Transverse colon (tissue), 4 donors: ENCODE data around the gene ATXN2L. TPM values are rescaled to one million over a fixed set of nuclear protein-coding genes. Genes with fewer than 3 reads are reported as not detected.

Source experiments
- DNase-seq: peaks from one replicate; pipeline ENCODE4 v3.0.0-alpha.2; 2019
- H3K27ac ChIP-seq, 4 donors: fragments of 200-600 bp; sonication (generic); 2 replicates each; pipeline ENCODE4 v1.5.1; 2016 to 2018; ENCODE audit warnings: inconsistent platforms in 4 of 4
- H3K27me3 ChIP-seq: fragments of 200-600 bp; sonication (generic); 2 replicates; pipeline ENCODE4 v1.5.1; 2017; ENCODE audit warnings: inconsistent platforms
- H3K36me3 ChIP-seq, 4 donors: fragments of 200-600 bp; sonication (generic); 2 replicates each; pipeline ENCODE4 v1.5.1; 2017 to 2019; ENCODE audit warnings: inconsistent platforms in 4 of 4
- H3K4me1 ChIP-seq, 4 donors: fragments of 200-600 bp; sonication (generic); 2 replicates each; pipeline ENCODE4 v1.5.1; 2017 to 2020; ENCODE audit warnings: inconsistent platforms in 4 of 4
- H3K4me3 ChIP-seq, 4 donors: fragments of 200-600 bp; sonication (generic); 1 replicate in 1 of 4; 2 replicates in 3 of 4; pipeline versions ENCODE4 v1.5.1 to v1.6.1; 2017 to 2019; ENCODE audit warnings: inconsistent platforms in 4 of 4
- H3K9me3 ChIP-seq, 2 donors: fragments of 200-600 bp; sonication (generic); 2 replicates each; pipeline ENCODE4 v1.5.1; 2017 to 2019; ENCODE audit warnings: inconsistent platforms in 2 of 2
- CTCF ChIP-seq, 5 experiments: fragments of 200-600 bp in 3 of 5; fragments of 450-650 bp in 2 of 5; sonication (generic) in 3 of 5; IDR thresholded peaks; 1 replicate in 2 of 5; 2 replicates in 3 of 5; pipeline ENCODE4 v1.5.1; 2016 to 2017; ENCODE audit warnings: antibody characterized with exemption in 5 of 5, inconsistent platforms in 3 of 5, mild to moderate bottlenecking in 2 of 5, moderate library complexity in 1 of 5
- EP300 ChIP-seq: sonication (generic); formaldehyde crosslinking; IDR thresholded peaks from one replicate; pipeline ENCODE4 v1.6.1; 2017; ENCODE audit warnings: antibody characterized with exemption, low read depth
- POLR2A ChIP-seq: fragments of 450-650 bp; IDR thresholded peaks from one replicate; pipeline ENCODE4 v1.6.1; 2016; ENCODE audit warnings: antibody characterized with exemption, mild to moderate bottlenecking, moderate library complexity
- POLR2AphosphoS5 ChIP-seq, 3 donors: sonication (generic); formaldehyde crosslinking; IDR thresholded peaks; one replicate each; pipeline ENCODE4 v1.6.1; 2016; ENCODE audit warnings: antibody characterized with exemption in 3 of 3
- WGBS, 2 donors: methylation state at CpG; one replicate each; pipeline ENCODE4 v1.1.5; 2018; ENCODE audit warnings: low coverage in 1 of 2; 5-methylcytosine and 5-hydroxymethylcytosine counted together
- in situ Hi-C, 4 donors: fragments of 200-750 bp; cut with MboI; loops; one replicate each; pipeline versions ENCODE4 v1.15.0 to v1.15.1; 2017; ENCODE audit warnings: low sequenced_read_pairs in 3 of 4, low pct_ligation_motif_present in 1 of 4, low pct_unique_long_range_greater_than_20kb in 1 of 4
- intact Hi-C: fragments of 100-400 bp; cut with DNase I; formaldehyde crosslinking; loops from one replicate; pipeline ENCODE4 v1.15.1; 2023; ENCODE audit warnings: low total_unique reads
- small RNA-seq, 4 donors: library from RNA; depleted of rRNA; stranded (forward); fragments of <200 nt; gene quantifications; one replicate each; pipeline ENCODE3, GENCODE V24; 2016
- total RNA-seq, 4 donors: library from RNA; depleted of rRNA; stranded (reverse); fragments of >200 nt; gene quantifications; one replicate each; pipeline ENCODE4 v1.1.0, GENCODE V29; 2016

Gene ATXN2L
- total RNA-seq, 4 donors from 2014 or later, result 90.2 to 165 (median 105) TPM

GRCh38 chr16:28883221-28883996 lies 60.6 kb downstream of the ATXN2L start:
- no peaks in the 10 kb centered on the region for H3K9me3 ChIP-seq
- H3K4me3 ChIP-seq, result no peak overlapping the region
- H3K4me1 ChIP-seq, result peaks cover 5 to 17% (median 13%) of the 10 kb centered on the region in 4 donors
- intact Hi-C loops, result no loop called here
- WGBS, 2 donors, result 70% methylated on average over 13 to 25 of the region's 25 CpGs
- no peak overlapping the region for H3K27ac ChIP-seq
- DNase-seq, result no peak
- no peaks in the 10 kb centered on the region for H3K36me3 ChIP-seq
- TF ChIP-seq POLR2AphosphoS5 (IDR thresholded peaks at IDR 0.05), result no peak
- TF ChIP-seq POLR2A, result no peak
- no peak for TF ChIP-seq EP300
- no peak for TF ChIP-seq CTCF (IDR thresholded peaks at IDR 0.05)
- in situ Hi-C loops, result no loop called here
- H3K27me3 ChIP-seq, result peaks cover 9% of the 10 kb centered on the region

GRCh38 chr16:28884045-28884444 lies 61.2 kb downstream of the ATXN2L start:
- Histone ChIP-seq H3K4me1 (peaks cover 4 to 15% (median 11%) of the 10 kb centered on the region in 4 donors), H3K9me3 (no peaks in the 10 kb centered on the region), H3K27me3 (peaks cover 9% of the 10 kb centered on the region), H3K27ac (no peak overlapping the region), H3K36me3 (no peaks in the 10 kb centered on the region), H3K4me3 (no peak overlapping the region)
- intact Hi-C loops (no loop called here), in situ Hi-C loops (no loop called here)
- WGBS, 2 donors, result 95 to 100% methylated on average over 1 to 6 of the region's 6 CpGs
- DNase-seq, result no peak
- TF ChIP-seq EP300, result no peak
- TF ChIP-seq POLR2AphosphoS5 (IDR thresholded peaks at IDR 0.05), result no peak
- no peak for TF ChIP-seq POLR2A
- no peak for TF ChIP-seq CTCF (IDR thresholded peaks at IDR 0.05)

Small RNAs within 50 kb of the gene (small RNA-seq; reads per million reads assigned to genes)
- gene RF00416, result 0 reads per million in 4 donors

Other genes starting within 250 kb of the ATXN2L start
- 10 to 100 TPM in 3 of 4 donors, 1 to 10 TPM in 1; 5.0 to 51.1 (median 38.3) TPM for gene SULT1A2, start 225.9 kb upstream of the ATXN2L start, total RNA-seq
- 100 to 1,000 TPM; 137 to 455 (median 280) TPM for gene SULT1A1, start 213.0 kb upstream of the ATXN2L start, total RNA-seq
- under 1 TPM in 2 of 4 donors, not detected in 2; 0.27 to 0.32 TPM for gene NPIPB8, start 184.9 kb upstream of the ATXN2L start, total RNA-seq
- 100 to 1,000 TPM; 161 to 301 (median 198) TPM for gene EIF3C, start 111.5 kb upstream of the ATXN2L start, total RNA-seq
- gene NPIPB9, start 71.2 kb upstream of the ATXN2L start, total RNA-seq, result 10 to 100 TPM in 3 of 4 donors, not detected in 1; 13.2 to 23.9 (median 19.4) TPM
- gene TUFM, start 23.3 kb downstream of the ATXN2L start, total RNA-seq, result 100 to 1,000 TPM; 126 to 190 (median 143) TPM
- 100 to 1,000 TPM in 1 of 4 donors, 10 to 100 TPM in 3; 28.5 to 111 (median 60.4) TPM for gene SH2B1, start 40.8 kb downstream of the ATXN2L start, total RNA-seq
- gene ATP2A1, start 55.5 kb downstream of the ATXN2L start, total RNA-seq, result 1 to 10 TPM in 3 of 4 donors, not detected in 1; 1.1 to 3.2 (median 1.4) TPM
- gene RABEP2, start 102.2 kb downstream of the ATXN2L start, total RNA-seq, result 100 to 1,000 TPM in 2 of 4 donors, 10 to 100 TPM in 2; 57.1 to 182 (median 130) TPM
- 1 to 10 TPM in 2 of 4 donors, not detected in 2; 4.5 to 9.8 TPM for gene CD19, start 109.0 kb downstream of the ATXN2L start, total RNA-seq
- 10 to 100 TPM; 59.1 to 89.4 (median 70.2) TPM for gene NFATC2IP, start 127.9 kb downstream of the ATXN2L start, total RNA-seq
- 10 to 100 TPM; 22.7 to 75.2 (median 28.2) TPM for gene SPNS1, start 151.8 kb downstream of the ATXN2L start, total RNA-seq
- 10 to 100 TPM in 1 of 4 donors, 1 to 10 TPM in 3; 5.6 to 39.6 (median 8.4) TPM for gene LAT, start 162.1 kb downstream of the ATXN2L start, total RNA-seq